IgD-negative memory B cell (primary cell): Measurements from ENCODE around the gene SNX9. TPM values are rescaled to one million over a fixed set of nuclear protein-coding genes. Genes with fewer than 3 reads are reported as not detected.
"Not testable (repeated sequence)": the region's sequence is repeated elsewhere in the genome, so short reads cannot be mapped to it uniquely, and the experiment has no call there.

Experiments
- H3K27ac Mint-ChIP-seq, 3 donors: one replicate each; pipeline ENCODE4 v1.8.0; 2020 to 2022; ENCODE audit warnings: mild to moderate bottlenecking in 3 of 3, mixed read lengths in 3 of 3, moderate library complexity in 1 of 3
- H3K27me3 Mint-ChIP-seq: one replicate; pipeline ENCODE4 v1.8.0; 2021; ENCODE audit warnings: mixed read lengths
- H3K36me3 Mint-ChIP-seq: one replicate; pipeline ENCODE4 v1.8.0; 2020; ENCODE audit warnings: mild to moderate bottlenecking, mixed read lengths
- H3K4me1 Mint-ChIP-seq, 3 donors: one replicate each; pipeline ENCODE4 v1.8.0; 2020 to 2022; ENCODE audit warnings: mixed read lengths in 3 of 3, mild to moderate bottlenecking in 1 of 3
- H3K4me3 Mint-ChIP-seq, 4 donors: one replicate each; pipeline ENCODE4 v1.8.0; 2020 to 2022; ENCODE audit warnings: mild to moderate bottlenecking in 4 of 4, mixed read lengths in 4 of 4, moderate library complexity in 3 of 4
- H3K9me3 Mint-ChIP-seq, 3 donors: one replicate each; pipeline ENCODE4 v1.8.0; 2020 to 2021; ENCODE audit warnings: mixed read lengths in 3 of 3, mild to moderate bottlenecking in 1 of 3
- polyA plus RNA-seq: library from polyadenylated mRNA; unstranded; fragments of 300-500 nt; fragmentation: Illumina TruSeq; gene quantifications from one replicate; pipeline ENCODE4 v1.2.3, GENCODE V29; 2021

The SNX9 gene
- polyA plus RNA-seq, 1 donor from 2014 or later = 21.0 TPM

- Mint-ChIP-seq H3K9me3 (no peaks in the 10 kb centered on the region), H3K4me3 (no peak overlapping the region), H3K27me3 (no peaks in the 10 kb centered on the region), H3K27ac (no peak overlapping the region), H3K36me3 (peaks cover 20% of the 10 kb centered on the region), H3K4me1 (peaks cover 0 to 2% (median 0%) of the 10 kb centered on the region in 3 donors)
Measured at GRCh38 chr6:157942351-157942750, 119.3 kb downstream of the SNX9 start.

- Mint-ChIP-seq H3K4me3 (no peak overlapping the region), H3K36me3 (peaks cover 23% of the 10 kb centered on the region), H3K9me3 (no peaks in the 10 kb centered on the region), H3K27me3 (no peaks in the 10 kb centered on the region), H3K27ac (no peak overlapping the region), H3K4me1 (peaks cover 0 to 2% (median 0%) of the 10 kb centered on the region in 3 donors)
Measured at GRCh38 chr6:157943249-157943963, 120.4 kb downstream of the SNX9 start.

DNA sequence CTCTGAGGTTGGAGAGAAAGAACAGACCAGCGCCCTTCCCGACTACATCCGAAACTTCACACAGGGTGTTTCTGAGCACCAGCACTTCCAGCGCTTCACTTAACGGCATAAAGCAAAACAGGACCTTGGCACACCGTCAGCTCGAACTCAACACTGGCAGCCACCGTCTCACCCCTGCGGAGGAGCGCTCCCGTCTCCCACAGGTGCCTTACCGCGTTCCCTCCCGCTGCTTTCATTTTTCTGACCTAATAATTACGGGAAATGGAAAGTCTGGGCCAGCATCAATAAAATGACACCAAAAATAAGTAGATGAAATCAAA lies 120.9 kb downstream of the SNX9 start:
- Mint-ChIP-seq H3K4me1 (peaks cover 0 to 2% (median 0%) of the 10 kb centered on the region in 3 donors), H3K27ac (no peak overlapping the region), H3K4me3 (no peak overlapping the region), H3K36me3 (peaks cover 22% of the 10 kb centered on the region), H3K27me3 (no peaks in the 10 kb centered on the region), H3K9me3 (peaks cover 0 to 4% (median 0%) of the 10 kb centered on the region in 3 donors)

GRCh38 chr6:157944983-157945931 lies 122.2 kb downstream of the SNX9 start:
- H3K4me1 Mint-ChIP-seq = peaks cover 0 to 2% (median 0%) of the 10 kb centered on the region in 3 donors
- peaks cover 2 to 16% (median 5%) of the 10 kb centered on the region in 3 donors for H3K9me3 Mint-ChIP-seq
- H3K27ac Mint-ChIP-seq = no peak overlapping the region
- no peak overlapping the region for H3K4me3 Mint-ChIP-seq
- H3K27me3 Mint-ChIP-seq = peaks cover 3% of the 10 kb centered on the region
- peaks cover 16% of the 10 kb centered on the region for H3K36me3 Mint-ChIP-seq

DNA sequence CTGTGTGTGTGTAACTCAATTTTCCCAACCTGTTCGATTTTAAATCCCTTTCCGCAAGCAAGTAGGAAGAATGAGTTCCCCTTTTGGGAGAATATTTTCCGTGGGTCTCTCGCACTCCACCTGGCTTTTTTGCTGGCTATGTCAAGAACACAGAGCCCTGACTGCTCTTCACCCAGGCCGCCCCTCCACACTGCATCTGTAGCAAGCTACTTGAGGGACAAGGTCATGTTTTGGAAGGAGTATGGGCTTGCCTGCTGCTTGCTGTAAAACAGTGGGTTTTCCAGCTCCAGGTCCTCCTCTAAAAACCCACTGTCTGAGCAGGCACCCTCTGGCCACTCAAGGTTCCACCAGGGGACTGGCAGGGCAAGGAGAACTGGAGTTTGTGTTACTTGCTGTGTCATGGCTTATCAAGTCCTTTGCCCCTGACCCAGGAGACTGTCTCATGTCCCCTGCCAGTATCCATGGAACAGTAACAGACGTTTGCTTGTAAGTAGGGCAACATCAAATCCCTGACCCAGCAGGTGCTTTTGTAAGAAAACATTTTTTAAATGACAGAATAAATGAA lies 123.1 kb downstream of the SNX9 start:
- H3K36me3 Mint-ChIP-seq = peaks cover 18% of the 10 kb centered on the region
- peaks cover 0 to 2% (median 0%) of the 10 kb centered on the region in 3 donors for H3K4me1 Mint-ChIP-seq
- H3K27me3 Mint-ChIP-seq = peaks cover 3% of the 10 kb centered on the region
- no peak overlapping the region for H3K27ac Mint-ChIP-seq
- peaks cover 2 to 20% (median 5%) of the 10 kb centered on the region in 3 donors for H3K9me3 Mint-ChIP-seq
- no peak overlapping the region for H3K4me3 Mint-ChIP-seq

- Mint-ChIP-seq H3K4me3 (no peak overlapping the region), H3K9me3 (peaks cover 2 to 20% (median 5%) of the 10 kb centered on the region in 3 donors), H3K27me3 (peaks cover 3% of the 10 kb centered on the region), H3K27ac (peak overlapping the region in 2 of 3 donors; percentile 10 to 69), H3K36me3 (peaks cover 17% of the 10 kb centered on the region), H3K4me1 (peaks cover 0 to 2% (median 0%) of the 10 kb centered on the region in 3 donors)
Measured at GRCh38 chr6:157946865-157947532, 124.0 kb downstream of the SNX9 start.

GRCh38 chr6:157950899-157951298 lies 127.9 kb downstream of the SNX9 start:
- not testable (repeated sequence) for H3K4me3 Mint-ChIP-seq, H3K36me3 Mint-ChIP-seq, H3K4me1 Mint-ChIP-seq, H3K27ac Mint-ChIP-seq
- peaks cover 2 to 20% (median 5%) of the 10 kb centered on the region in 3 donors for H3K9me3 Mint-ChIP-seq
- H3K27me3 Mint-ChIP-seq = peaks cover 10% of the 10 kb centered on the region

DNA sequence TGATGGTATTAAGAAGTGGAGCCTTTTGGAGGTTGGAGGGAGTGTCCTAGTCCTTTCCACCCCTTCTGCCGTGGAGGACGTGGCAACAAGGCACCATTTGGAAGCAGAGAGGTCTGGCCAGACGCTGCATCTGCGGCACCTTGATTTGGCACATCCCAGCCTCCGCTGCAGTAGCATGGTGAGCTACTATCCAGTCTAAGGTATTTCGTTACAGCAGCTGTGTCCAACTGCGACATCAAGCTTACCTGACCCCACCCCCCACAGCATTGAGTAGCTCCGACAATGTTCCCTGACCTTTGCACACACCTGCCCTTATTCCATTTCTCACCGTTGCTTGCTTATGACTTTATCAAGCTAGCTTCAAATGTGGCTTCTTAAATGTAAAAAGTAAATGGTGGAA lies 128.8 kb downstream of the SNX9 start:
- Mint-ChIP-seq H3K9me3 (peaks cover 2 to 20% (median 5%) of the 10 kb centered on the region in 3 donors), H3K4me3 (no peak overlapping the region), H3K27ac (no peak overlapping the region), H3K36me3 (peaks cover 8% of the 10 kb centered on the region), H3K27me3 (peaks cover 10% of the 10 kb centered on the region), H3K4me1 (no peaks in the 10 kb centered on the region)

- H3K27ac Mint-ChIP-seq = no peak overlapping the region
- H3K4me1 Mint-ChIP-seq = no peaks in the 10 kb centered on the region
- H3K36me3 Mint-ChIP-seq = peaks cover 4% of the 10 kb centered on the region
- H3K9me3 Mint-ChIP-seq = peaks cover 2 to 20% (median 5%) of the 10 kb centered on the region in 3 donors
- H3K27me3 Mint-ChIP-seq = peaks cover 10% of the 10 kb centered on the region
- H3K4me3 Mint-ChIP-seq = no peak overlapping the region
Measured at GRCh38 chr6:157952861-157953351, 129.9 kb downstream of the SNX9 start.

GRCh38 chr6:157953580-157954091 lies 130.6 kb downstream of the SNX9 start:
- Mint-ChIP-seq H3K4me3 (peak overlapping the region in 1 of 4 donors; percentile 13), H3K27ac (no peak overlapping the region), H3K4me1 (no peaks in the 10 kb centered on the region), H3K27me3 (peaks cover 13% of the 10 kb centered on the region), H3K9me3 (peaks cover 3 to 19% (median 7%) of the 10 kb centered on the region in 3 donors), H3K36me3 (peaks cover 4% of the 10 kb centered on the region)

DNA sequence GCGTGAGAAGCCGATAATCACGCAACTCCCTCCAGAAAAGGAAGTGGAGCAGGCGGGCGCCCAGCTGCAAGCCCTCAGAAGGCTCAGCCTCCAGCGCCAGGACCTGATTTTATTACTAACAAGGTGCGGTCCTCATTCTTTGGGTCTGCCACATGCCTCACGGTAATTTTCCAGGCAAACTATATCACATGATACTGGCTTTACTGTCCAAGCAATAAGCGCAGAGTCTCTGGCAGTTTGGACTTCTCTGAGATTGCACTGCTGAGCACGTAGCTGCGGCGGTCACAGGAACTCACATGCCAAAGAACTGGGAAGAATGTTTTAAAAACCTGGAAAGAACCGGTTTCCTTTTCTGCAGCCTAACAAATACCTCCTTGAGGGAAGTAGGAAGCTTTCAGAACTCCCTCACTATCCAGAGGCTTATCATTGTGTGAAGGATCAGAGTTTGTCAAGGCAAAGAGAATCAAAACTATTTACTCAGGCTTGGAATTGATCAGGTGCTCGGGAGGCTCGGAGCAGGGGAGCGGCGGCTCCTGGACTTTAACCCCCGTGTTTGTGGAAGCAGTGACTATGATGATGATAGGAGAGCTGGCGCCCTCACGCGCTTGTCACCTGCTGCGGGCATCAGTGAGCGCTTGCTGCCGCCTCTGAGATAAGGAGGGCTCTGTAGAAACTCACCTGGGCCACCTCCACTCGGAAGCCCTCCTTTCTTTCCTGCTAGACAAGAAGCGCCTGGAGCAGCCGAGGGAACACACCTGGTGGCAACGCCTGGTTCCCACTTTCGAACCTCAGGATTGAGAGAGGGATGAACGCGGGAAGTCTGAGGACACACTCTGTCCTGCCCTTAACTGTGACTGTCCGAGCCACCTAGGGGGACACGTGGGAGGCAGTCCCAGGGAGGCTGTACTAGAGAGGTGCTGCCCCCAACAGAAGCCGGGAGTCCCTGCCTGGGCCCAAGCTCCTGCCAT lies 131.4 kb downstream of the SNX9 start:
- H3K36me3 Mint-ChIP-seq = peaks cover 4% of the 10 kb centered on the region
- peaks cover 11% of the 10 kb centered on the region for H3K27me3 Mint-ChIP-seq
- H3K27ac Mint-ChIP-seq = no peak overlapping the region
- H3K4me1 Mint-ChIP-seq = no peaks in the 10 kb centered on the region
- peaks cover 7 to 16% (median 7%) of the 10 kb centered on the region in 3 donors for H3K9me3 Mint-ChIP-seq
- peak overlapping the region in 1 of 4 donors; percentile 13 for H3K4me3 Mint-ChIP-seq

GRCh38 chr6:157955675-157956074 lies 132.6 kb downstream of the SNX9 start:
- peaks cover 9% of the 10 kb centered on the region for H3K27me3 Mint-ChIP-seq
- no peak overlapping the region for H3K27ac Mint-ChIP-seq
- no peak overlapping the region for H3K4me3 Mint-ChIP-seq
- no peaks in the 10 kb centered on the region for H3K4me1 Mint-ChIP-seq
- peaks cover 5 to 16% (median 14%) of the 10 kb centered on the region in 3 donors for H3K9me3 Mint-ChIP-seq
- H3K36me3 Mint-ChIP-seq = peaks cover 2% of the 10 kb centered on the region

DNA sequence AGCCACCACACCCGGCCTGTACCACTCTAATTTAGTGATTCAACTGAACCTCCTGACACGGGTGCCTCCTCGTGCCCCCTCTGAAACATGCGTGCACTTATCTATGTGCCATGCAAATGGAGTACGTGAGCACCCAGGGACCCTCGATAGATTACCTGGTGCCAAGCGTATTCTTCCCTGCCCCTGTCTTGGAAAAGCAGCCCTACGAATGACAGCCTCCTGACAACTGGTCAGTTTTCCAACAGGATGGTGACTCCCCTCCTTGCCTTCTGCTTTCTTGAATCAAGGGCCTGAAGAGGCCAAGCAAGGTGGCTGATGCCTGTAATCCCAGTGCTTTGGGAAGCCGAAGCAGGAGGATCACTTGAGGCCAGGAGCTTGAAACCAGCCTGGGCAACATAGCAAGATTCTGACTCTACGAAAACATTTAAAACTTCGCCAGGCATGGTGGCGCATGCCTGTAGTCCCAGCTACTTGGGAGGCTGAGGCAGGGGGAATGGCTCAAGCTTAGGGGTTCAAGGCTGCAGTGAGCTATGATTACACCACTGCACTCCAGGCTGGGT lies 133.2 kb downstream of the SNX9 start:
- H3K4me1 Mint-ChIP-seq = no peaks in the 10 kb centered on the region
- peaks cover 2% of the 10 kb centered on the region for H3K36me3 Mint-ChIP-seq
- no peak overlapping the region for H3K4me3 Mint-ChIP-seq
- peaks cover 5 to 16% (median 13%) of the 10 kb centered on the region in 3 donors for H3K9me3 Mint-ChIP-seq
- H3K27ac Mint-ChIP-seq = no peak overlapping the region
- H3K27me3 Mint-ChIP-seq = peaks cover 9% of the 10 kb centered on the region
